RPMI8226 (cell line): Measurements from ENCODE around the gene C1S.

Experiments
- DNase-seq: peaks from one replicate; pipeline ENCODE4 v3.0.0-alpha.2; 2015

Gene C1S

GRCh38 chr12:7079826-7080125, 19.3 kb downstream of the C1S start:
- DNase-seq, result no peak

- DNase-seq, result no peak
These were observed 20.5 kb downstream of the C1S start for GRCh38 chr12:7081037-7081436.

- no peak for DNase-seq
These were observed 22.6 kb downstream of the C1S start for GRCh38 chr12:7083125-7083524.

GRCh38 chr12:7089196-7089871, 28.8 kb downstream of the C1S start:
- no peak for DNase-seq

- no peak for DNase-seq
These were observed 29.9 kb downstream of the C1S start for GRCh38 chr12:7090222-7090998.

DNA sequence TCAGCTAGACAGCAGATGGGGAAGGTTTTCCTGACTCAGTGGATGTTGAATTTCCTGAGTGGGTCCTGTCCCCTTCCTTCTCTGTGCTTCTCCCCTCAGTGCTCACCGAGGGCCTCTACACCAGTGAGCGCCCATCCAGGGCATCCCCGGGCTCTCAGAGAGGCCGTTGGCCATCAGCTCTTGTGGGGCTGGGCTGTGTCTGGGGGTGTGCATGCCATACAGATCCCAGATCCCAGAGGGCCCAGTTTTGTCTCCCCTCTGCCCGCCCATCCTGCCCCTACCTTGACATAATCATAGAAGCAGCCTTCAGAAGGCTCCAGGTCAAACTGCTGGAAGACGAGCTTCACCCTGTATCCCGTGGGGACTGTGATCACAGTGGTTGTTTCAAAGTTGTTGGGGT, 30.7 kb downstream of the C1S start:
- no peak for DNase-seq

- no peak for DNase-seq
These were observed 31.2 kb downstream of the C1S start for GRCh38 chr12:7091660-7092228.

- peak; percentile 65 for DNase-seq
These were observed 31.9 kb downstream of the C1S start, which contains the start of gene C1R for GRCh38 chr12:7092229-7092985. Gene C1R (minus strand): TSS chr12:7092445. CDS start chr12:7092388, 57 bp downstream.

GRCh38 chr12:7092986-7093460, 32.5 kb downstream of the C1S start:
- DNase-seq, result no peak

DNA sequence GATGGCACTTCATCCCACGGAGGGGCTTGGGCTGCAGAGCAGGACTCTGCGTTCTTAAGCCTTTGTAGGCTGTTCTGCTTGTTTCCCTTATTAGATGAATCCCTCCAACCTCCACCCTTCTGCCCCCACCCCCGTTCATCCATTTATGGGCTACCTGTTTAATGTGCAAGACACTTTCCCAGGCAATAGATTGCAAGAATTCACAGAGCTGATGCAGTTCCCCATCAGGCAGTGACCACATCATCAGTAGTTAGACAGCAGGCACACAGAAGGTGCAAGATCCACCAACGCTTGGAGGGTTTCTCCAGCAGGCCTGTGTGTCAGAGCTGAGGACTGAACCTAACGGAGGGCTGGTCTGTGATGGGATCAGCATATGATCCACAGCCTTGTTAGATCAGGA, 33.0 kb downstream of the C1S start:
- no peak for DNase-seq

GRCh38 chr12:7093892-7094291, 33.4 kb downstream of the C1S start:
- DNase-seq, result no peak

- no peak for DNase-seq
These were observed 35.8 kb downstream of the C1S start for GRCh38 chr12:7096006-7096932.

DNA sequence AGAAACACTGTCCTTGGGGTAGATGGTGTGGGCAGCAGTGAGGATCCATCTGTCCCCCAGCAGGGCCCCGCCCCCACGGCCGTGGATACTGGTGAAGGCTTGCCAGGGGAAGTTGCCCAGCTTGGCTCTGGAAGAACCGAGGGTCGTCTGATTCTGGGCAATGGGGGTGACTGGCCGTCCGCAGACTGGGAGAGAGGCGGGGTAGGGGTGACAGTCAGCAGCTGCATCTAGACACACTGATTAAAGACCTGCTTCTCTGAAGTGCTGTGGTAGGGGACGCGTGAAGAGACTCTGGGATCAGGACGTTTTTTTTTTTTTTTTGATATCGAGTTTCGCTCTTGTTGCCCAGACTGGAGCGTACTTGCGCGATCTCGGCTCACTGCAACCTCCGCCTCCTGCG, 36.5 kb downstream of the C1S start:
- no peak for DNase-seq

DNA sequence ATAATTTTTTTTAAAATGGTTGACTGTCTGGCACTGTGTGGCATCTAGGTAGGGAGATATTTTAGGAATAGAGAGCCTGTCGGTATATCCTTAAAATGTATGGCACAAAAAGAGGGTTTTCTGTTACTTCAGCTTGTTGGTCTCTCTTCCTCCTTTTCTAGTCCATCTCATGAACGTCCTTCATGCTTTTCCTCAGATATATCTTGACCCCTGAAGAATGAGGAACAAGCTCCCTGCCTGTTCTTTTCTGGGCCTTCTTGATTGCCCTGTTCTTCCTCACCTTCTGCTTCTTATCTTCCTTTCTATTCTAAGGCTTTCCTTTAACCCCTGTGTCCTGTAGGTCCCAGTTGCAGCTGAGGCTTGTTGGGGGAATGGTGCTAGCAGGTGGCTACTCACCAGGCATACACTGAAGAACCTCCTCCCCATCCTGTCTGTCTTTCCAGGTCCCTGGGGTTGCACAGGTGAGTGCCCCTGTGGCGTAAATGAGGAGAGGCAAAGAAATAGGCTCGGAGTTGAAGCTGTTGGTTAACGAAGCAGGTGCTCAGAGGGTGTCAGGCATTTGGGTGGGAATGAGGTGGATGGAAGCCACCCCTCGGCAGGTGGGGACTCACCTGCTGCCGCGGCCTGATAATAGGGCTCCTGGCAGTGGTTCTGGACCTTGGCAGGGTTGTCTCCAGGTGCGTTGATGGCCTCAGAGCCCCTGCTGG, 38.9 kb downstream of the C1S start:
- no peak for DNase-seq

DNA sequence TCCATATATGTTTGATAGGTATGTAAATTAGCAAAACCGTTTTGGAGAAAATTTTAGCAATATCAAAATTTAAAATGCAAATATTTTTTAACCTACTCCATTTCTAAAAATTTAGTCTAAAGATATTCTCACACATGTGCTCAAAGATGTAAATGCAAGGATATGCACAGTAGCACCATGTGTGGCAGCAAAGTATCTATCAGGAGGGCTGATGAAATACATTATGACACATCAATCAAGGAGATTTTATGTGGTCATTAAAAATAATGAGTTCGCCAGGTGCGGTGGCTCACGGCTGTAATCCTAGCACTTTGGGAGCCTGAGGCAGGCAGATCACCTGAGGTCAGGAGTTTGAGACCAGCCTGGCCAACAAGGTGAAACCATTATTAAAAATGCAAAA, 39.7 kb downstream of the C1S start:
- no peak for DNase-seq

GRCh38 chr12:7101047-7101693, 40.7 kb downstream of the C1S start:
- DNase-seq, result no peak

- DNase-seq, result no peak
These were observed 41.2 kb downstream of the C1S start for GRCh38 chr12:7101694-7102131.

DNA sequence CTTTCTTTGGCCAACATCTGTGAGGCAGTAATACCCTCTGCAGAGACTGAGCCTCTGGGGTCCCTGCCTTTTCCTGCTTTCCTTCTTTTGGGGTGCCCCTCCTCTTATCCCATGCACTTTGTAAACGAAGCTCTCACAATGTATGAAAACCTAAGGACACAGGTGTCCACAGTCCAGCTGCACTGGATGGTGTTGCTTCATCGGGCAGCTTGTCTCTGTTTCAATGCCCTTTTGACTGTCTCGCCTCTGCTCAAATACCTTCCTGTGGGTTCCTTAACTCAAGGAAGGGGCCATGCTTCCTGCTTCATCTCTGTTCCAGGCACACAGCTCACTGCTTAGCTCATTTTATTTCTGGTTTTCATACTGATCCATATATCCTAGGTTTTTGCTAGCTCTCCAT, 42.1 kb downstream of the C1S start:
- no peak for DNase-seq

GRCh38 chr12:7103837-7104584, 43.5 kb downstream of the C1S start:
- DNase-seq, result no peak

DNA sequence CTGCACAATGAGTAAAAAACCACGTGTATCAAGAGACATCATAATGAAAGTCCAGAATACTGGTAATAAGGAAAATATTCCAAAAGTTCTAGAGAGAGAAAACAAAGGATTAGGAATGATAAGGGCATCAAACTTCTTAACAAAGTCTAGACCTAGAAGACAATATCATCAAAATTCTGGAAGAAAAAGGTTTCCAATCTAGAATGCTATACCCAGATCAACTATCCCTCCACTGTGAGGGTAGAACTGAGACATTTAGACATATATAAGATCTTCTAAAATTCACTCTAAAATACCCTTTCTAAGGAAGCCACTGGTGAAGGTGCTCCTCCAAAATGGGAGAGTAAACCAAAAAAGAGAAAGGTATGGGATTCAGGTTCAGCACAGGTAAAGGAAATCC, 45.6 kb downstream of the C1S start:
- no peak for DNase-seq
